Stimulated activated naive CD4-positive, alpha-beta T cell (primary cell): ENCODE measurements around the gene NIBAN1.
A peak's percentile ranks its signal among the peaks of the same experiment; 100 is the strongest.
"Not testable (repeated sequence)": the region's sequence is repeated elsewhere in the genome, so short reads cannot be mapped to it uniquely, and the experiment has no call there.

Source experiments
- DNase-seq, 6 experiments: peaks; one replicate each; lab custom pipeline; 2025; lab: John Stamatoyannopoulos, UW

NIBAN1 gene

DNA sequence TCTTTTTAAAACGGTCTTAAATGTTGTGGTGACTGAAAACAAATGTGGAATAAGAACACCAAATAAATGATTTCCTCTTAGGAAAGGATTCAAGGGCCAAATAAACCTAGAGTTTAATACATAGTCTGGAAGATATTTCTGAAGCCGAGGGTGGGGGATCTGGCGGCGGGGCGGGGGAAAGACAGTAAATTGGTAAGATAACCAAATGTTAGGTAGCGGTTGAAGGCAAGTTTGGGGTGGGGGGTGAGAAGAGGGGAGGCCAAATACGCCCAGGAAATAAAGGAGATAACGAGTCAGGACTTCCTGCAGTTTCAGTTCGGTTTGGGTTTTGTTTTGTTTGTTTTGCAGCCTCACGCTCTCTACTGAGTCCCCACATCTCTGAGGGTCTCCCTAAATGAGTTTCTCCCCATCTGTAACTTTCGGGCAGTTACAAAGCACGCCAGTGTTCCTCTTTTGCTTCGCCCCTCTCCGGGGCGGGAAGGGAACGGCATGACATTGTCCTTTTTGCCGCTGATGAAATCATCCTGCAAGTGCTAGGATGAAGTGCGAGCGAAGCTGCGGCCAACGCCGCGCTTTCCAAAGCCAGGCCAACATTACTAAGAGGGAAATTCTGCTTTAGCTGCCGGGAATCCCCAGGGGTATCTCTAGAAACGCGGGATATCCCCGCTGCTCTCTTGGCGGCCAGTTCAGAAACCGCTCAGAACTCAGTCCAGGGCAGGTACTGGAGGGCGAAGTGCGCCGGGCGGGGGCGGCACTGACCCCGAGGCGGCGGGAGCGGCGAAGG is 844 bp downstream of the NIBAN1 start:
- DNase-seq = peak in 2 of 6 experiments; percentile 21 to 26

DNA sequence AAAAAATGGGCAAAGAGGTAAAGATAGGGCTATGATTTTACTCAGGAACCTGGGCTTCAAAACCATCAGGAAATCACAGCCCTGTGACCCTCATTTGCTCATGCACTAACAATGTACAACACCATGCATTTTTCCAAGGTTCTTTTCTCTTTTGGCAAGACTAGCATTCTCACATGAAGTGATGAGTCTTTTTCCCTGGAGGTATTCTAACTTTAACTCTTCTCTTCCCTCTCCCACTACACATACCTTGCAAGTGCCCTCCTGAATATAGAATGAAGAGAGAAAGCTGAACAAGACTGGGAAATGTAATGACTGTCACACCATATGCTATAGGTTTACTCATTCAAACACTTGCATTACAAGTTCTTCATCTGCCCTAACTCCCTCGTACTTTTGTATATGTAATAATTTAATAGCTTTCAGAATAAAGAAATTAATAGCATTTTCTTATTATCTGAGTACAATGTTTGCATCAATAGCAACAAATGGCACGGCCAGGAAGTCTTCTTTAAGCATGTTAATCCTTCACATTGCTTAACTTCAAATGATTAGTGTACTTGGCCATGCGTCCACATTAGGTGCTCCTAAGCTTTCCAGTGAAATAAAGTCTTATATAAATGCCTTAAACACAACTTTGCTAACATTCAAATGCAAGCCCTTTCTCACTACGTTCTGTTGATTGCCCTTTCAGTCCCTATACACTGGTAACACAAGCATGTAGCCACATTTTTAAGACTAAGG is 1.8 kb downstream of the NIBAN1 start:
- no peak for DNase-seq

DNA sequence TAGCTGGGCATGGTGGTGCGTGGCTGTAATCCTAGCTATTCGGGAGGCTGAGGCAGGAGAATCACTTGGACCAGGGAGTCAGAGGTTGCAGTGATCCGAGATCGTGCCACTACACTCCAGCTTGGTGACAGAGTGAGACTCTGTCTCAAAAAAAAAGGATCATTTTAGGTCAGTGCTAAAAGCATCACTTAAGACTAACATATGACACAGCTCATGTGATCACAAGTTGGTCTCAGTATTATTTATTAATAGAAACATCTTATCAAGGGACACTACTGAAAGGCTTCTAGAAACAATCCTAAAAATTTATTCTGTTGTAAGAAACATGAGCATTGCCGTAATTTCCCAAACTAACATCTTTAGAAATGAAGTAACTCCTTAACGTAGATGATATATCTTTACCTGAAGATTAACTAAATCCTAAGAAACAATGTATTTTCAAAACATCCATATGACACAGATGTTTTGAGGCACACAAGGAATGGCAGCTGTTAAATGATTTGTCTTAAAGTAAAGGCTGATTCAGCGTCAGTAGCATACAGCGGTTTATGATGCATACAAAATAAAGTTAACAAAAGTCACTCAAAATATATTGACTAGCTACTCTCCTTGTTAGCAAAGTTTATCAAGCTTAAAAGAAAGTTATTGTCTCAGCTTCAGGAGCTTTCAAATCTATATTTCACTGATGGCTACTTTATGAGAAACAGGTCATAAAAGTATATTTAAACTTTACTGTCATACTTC is 2.6 kb downstream of the NIBAN1 start:
- DNase-seq = no peak

DNA sequence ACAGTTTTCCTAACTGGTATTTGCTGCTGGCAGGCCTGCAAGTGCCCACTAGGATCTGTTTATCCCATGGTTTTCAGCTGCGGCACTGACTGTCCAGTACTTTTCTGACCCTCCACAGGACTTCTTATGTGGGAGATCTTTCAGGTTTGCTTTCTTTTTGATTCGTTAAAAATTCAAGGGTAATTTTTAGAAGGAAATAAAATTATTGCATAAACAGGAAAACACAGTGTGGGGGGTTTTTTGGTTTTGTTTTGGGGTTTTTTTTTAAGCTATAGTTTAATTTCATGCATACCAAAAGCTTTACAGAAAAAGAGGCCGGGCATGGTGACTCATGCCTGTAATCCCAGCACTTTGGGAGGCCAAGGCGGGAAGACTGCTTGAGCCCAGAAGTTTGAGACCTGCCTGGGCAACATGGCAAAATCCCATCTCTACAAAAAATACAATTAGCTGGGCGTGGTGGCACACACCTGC is 3.6 kb downstream of the NIBAN1 start:
- DNase-seq = no peak

DNA sequence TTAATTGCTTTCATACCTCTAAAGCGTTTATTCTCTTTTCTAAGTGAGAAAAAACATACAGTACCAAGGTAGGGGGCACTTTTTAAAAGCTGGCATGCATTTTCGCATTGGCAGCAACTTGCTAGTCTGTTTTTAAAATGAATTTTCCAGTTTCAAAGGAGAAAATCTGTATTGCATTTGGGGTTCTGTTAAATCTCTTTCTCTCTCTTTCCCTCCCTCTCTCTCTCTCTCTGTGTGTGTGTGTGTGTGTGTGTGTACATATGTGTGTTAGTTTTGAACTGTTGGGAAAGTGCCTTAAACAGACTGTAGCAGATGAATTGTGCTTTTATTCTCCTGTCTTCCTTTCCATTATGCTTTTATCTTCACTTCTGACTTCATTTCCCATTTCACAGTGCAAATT is 7.3 kb downstream of the NIBAN1 start:
- no peak for DNase-seq

DNA sequence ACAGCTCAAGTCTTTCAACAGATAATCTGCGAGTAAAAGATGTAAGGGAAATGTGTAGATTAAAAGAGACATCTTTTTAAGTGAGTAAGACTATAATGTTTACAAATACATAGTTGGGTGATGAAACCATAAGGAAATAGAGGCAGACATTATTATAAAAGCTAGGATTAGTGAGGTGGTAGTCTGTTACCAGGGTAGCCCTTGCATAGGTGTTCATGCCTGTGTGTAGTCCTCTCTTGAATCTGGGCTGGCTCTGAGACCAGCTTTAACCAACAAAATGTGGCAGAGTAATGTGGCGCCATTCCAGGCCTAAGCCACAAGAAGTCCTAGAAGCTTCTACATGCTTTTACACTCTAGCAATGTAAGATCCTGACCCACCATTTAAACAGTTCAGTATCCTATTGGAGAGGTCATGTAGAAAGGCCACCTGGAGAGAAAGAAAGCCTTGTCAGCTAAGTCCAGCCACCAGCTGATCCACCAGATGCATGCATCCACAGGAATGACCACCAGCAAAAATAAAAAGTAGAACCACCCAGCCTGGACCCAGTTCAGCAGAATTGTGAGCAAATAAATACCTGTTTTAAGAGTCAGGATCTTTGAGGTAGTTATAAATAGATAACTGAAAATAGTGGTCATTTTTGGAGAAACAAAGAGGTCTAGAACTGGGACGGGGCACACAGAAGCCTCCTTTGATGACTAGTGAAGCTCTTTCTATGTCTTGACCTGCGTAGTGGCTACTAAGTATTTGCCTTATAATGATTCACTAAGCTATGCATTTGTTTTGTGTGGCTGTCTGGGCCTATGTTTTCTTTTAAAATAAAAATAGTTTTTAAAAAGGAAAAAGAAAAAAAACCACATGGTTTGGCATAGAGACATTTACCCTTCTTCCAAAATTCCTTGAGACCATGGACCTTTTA is 8.1 kb downstream of the NIBAN1 start:
- DNase-seq = no peak

DNA sequence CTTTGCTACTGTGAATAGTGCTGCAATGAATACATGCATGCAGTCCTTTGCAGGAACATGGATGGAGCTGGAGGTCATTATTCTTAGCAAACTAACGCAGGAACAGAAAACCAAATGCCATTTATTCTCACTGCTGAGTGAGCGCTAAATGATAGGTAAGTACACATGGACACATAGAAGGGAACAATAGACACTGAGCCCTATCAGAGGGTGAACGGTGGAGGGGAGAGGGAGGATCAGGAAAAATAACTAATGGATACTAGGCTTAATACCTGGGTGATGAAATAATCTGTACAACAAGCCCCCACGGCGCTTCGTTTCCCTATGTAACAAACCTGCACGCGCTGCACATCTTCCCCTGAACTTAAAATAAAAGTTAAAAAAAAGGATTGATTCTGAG is 8.9 kb downstream of the NIBAN1 start:
- DNase-seq = no peak

DNA sequence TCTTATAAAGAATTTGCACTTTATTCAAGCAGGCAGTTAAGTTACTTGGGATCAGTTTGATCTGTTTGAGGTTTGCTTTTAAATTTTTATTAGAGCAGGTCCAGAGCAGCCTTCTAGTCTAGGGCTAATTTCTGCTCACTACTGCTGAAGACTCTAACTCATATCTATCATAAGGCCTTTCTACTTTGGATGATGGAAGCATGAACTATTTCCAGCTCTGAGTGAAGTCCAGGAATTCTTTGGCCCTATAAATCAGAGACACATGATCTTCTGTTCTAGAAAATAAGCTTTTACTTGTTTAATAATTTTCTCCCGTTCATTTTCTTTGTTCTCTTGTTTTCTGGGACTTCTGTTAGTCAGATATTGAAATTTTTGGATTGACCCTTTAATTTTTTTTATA is 14.7 kb downstream of the NIBAN1 start:
- no peak for DNase-seq

DNA sequence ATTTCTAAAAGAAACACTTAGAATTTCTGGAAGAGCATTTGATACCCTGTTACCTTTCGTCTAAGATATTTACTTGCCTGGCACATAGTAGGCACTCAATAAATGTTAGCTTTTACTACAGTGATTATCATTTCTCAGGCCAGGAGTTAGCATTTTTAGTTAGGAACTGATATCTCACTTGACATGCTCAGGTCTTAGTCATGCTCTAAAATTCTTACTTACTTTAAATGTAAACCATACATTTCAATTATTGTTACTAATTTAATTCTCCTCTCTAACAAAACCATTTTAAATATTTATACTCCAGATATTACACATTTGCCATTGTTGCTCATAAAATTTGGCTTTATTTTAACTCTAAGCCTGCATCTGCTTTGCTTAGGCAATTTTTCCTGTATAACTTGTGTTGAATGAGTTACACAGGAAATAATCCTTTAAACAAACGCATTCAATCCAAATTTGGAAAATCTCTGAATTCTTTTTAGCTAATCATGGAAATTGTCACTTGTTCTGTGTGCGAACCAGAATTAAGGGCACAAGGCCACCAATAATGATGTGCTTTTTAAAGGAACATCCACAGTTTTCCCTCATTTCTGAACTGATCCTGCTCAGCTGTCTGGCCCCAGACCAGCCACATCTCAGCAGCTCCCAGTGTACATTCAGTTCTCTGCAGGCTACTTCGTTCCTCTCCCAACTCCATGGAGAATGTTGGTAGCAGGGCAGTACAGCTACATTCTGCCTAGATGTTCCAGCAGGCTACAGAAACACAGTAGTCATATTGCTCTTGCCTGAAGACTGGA is 15.6 kb downstream of the NIBAN1 start:
- DNase-seq = no peak

DNA sequence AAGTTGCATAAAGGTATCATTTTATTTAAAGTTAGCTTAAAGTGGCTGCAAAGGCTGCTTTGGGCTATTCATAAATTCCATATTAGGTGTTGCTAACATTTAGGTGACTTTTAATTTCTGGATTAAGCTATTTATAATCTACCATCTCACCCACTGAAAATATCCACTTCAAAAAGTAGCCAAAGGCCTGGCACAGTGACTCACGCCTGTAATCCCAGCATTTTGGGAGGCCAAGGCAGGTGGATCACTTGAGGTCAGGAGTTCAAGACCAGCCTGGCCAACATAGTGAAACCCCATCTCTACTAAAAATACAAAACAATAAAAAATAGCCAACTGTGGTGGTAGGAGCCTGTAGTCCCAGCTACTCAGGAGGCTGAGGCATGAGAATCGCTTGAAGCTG is 16.4 kb downstream of the NIBAN1 start:
- not testable (repeated sequence) for DNase-seq

DNA sequence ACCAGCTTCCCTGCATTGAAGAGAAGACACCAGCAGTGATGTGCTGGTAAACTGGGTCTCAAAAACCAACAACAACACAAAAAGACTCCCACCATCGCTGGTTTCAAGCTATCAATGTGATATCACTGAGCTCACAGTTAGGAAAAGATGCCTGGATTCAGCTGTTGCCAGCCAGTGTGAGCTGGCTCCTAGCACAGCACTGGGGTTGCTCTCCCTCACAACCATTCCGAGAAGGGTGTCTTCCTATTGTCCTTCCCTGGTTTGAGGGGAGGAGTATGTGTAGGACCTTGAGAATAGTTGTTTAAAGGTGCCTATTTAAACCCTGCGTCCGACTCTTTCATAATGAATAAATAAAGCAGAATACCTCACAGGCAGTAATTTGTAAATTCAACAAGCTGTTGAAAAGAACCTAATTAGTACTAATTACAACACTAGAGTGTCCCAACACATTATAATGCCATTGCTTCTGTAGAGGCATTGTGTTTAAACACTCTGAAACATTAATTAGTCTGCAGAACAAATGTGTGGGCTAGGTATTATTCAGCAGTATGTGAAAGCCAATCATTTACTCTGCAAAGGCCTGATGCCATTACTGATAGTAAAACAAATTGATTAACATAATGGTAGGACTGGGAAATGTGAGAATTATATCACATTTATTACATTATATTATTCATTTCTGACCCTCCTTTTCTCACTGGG is 17.2 kb downstream of the NIBAN1 start:
- DNase-seq = no peak

DNA sequence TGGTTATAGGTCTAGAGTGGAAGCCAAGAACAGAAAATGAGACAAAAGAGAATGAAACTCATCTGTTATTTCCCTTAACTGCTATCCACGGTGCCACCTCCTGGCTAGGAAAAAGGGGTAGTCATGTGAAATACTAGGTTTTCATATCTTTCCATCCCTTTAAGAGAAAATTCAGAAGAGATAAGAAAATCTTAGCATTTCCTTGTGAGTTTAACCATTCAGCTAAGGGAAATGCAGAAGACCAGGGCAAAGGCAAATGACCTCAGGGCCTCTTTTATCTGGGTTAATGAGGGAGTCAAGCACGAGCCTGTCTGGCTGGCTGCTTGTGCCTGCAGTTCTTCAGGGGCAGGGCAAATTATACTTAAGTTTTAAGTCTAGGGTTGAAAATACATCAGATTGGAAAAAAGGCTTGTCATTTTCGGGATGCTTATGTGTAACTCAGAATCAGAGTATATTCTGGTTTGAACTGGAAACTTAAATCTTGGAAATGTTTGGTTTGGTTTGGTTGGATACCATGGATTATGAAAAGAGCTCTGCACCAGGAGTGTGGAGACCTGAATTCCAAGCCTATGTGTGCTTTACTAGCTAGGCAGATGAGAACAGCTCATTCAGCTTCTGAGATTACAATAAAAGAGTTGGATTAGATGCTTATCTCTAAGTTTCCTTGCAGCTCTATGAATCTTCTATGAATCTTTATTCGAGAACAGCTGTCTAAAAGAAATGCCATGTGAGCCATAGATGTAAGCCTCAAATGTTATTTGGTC is 19.9 kb downstream of the NIBAN1 start:
- DNase-seq = no peak

DNA sequence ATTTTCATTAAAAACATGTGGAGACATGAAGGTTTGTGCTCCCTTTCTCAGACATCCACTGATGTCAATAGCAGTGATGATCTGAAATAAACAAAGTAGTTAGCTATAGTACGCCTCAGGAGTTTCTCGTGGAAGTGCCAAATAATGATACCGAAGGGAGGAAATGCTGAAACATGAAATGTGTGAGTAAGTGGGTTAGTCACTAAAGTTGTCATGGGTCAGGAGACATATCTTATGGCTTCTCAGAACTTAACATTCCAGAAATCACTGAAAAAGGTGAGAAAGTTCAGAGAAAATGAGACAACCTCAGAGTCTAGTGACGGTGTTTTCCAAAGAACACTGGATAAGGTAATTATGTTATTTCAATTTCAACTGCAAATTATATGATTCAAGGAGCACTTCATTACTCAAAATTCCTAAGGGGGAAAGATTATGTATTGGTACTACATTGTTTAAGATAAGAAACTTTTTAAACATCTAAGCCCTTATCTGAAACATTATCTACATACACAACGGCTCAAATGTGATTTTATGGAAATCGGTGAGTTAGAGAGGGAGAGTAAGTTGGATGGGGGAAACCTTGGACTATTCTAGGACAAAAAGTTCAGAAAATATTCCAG is 20.6 kb downstream of the NIBAN1 start:
- no peak for DNase-seq

DNA sequence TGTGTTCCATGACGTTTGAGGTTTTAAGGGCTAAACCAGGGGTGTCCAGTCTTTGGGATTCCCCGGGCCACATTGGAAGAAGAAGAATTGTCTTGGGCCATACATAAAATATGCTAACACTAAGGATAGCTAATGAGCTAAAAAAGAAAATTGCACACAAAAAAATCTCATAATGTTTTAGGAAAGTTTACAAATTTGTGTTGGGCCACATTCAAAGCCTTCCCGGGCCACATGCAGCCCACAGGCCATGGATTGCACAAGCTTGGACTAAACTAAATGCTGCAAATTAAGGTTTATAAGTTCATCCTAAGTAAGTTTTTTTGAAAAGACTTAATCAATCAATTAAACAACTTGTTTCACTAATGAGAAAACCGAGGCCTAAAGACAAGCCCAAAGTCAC is 21.9 kb downstream of the NIBAN1 start:
- DNase-seq = no peak

DNA sequence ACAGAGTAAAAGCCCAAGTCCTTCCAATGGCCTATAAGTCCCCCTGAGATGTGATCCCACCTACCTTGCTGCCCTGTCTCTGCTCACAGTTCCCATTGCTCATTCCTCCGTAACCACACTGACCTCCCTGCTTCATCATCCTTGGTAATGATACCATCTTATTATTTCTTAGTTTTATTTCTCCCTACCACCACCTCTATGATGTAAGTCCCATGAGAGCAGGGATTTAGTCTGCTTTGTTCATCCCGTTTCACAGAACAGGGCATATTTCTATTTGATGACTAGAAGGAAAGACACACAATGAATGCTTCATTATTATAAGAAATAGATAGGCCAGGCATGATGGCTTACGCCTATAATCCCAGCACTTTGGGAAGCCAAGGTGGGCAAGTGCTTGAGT is 22.5 kb downstream of the NIBAN1 start:
- DNase-seq = no peak

DNA sequence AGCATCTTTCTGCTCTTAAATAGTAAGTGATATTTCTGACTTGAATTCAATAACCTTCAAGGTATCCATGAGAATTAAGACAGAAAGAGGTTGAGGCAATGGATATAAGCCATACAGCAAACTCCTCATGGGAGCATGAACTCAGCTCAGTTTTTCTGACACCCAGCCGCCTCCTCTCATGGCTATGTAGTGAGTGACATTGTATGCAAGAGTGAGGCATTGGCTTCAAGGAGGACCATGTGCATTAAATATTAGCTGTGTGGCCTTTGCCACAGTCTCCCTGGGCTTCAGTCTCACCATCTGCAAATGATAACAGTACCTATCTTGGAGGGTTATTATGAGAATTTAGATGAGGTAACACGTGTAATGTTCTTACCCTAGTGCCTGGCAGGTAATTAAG is 23.4 kb downstream of the NIBAN1 start:
- DNase-seq = no peak

DNA sequence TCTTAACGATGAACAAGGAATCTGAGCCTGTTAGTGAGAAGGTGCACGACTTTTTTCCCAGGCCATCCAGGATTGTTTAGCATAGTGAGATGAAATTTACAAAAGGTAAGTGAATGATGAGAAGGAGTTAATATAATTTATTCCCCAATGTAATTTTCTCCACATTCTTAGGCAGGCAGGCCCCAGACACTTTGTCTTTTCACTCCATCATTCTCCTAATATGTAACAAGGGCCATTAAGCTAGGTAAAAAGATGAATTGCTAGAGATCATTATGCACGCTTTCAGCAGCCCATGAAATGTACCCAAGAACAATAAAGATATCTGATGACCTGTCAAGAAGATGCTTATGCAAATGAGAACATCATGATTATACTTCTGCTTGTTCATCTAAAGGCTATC is 24.1 kb downstream of the NIBAN1 start:
- no peak for DNase-seq

DNA sequence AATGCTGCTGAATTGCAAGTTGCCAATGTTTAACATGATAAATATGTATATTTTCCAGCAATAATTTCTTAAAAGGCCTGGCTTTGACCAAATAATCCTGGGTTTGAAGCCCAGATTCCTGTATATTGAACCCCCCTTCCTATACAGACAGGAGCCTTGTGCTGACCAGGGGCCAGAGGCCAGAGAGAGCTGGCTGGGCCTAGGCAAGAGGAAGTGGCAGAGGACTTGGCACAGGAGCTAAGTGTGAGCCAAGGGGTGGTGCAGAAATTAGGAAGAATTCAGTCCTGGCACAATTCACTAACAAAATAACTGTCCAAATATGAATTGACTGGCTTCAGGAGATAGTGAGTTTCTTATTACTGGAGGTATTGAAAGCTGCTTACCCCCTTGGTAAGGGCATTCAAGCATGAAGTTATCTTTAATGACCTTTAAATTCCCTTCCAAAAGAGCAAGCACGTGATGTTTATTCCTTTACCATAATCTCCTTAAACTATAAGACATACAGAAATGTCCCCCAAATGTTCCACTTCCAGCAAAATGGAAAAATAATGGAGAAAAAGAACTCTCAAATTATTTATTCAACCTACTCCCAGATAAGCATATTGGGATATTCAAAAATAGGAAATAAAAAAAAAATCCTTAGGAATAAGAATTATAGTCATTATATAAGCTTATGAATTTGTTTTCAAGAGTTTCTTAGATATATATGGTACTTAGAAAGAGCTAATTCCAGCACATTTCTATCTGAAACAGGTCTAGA is 26.6 kb downstream of the NIBAN1 start:
- no peak for DNase-seq
